ENCODE measurements around the gene OR2AE1. TPM values are rescaled to one million over a fixed set of nuclear protein-coding genes. Genes with fewer than 3 reads are reported as not detected.
"Not testable (repeated sequence)": the region's sequence is repeated elsewhere in the genome, so short reads cannot be mapped to it uniquely, and the experiment has no call there.

OR2AE1 gene
- total RNA-seq, 1 donor from 2014 or later: not detected

DNA sequence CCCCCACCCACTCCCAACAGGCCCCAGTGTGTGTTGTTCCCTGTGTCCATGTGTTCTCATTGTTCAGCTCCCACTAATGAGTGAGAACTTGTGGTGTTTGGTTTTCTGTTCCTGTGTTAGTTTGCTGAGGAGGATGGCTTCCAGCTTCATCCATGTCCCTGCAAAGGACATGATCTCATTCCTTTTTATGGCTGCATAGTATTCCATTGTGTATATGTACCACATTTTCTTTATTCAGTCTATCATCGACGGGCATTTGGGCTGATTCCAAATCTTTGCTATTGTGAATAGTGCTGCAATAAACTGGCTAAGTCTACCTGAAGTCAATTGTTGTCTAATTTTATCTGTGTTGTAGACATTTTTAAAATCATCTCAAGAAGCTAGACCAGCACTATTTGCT lies 9.4 kb downstream of the OR2AE1 start:
- intact Hi-C loops (cut with DNase I); DNase-seq (ENCODE audit: missing footprints); ATAC-seq: not testable (repeated sequence)

DNA sequence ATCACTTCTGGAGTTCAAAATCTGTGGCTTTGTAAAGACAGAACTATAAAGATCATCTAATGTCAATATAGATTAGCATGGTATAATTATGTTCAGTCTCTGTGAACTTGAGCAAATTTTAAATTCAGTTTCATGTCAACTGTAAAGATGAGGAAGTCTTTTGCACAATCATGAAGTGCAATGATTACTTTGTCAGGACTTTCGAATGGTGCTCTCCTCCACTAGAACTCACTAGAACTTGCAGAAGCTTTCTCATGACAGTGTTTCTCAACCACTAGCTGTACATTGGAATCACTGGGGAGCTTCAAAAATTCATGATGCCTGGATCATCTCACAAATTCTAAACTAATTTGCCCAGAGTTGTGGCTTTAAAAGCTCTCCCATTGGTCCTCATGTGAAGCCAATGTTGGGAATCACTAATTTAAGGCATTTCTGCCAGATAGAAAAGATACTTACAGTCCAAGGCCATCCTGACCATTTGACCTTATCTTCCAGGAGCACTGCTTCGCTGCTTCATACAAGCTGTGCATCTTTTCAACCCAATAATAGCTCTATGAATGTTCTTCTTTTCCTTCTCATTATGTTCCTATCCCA lies 12.9 kb downstream of the OR2AE1 start:
- no peak for ATAC-seq
- intact Hi-C loops (cut with DNase I): no loop called here
- DNase-seq (ENCODE audit: missing footprints): no peak

DNA sequence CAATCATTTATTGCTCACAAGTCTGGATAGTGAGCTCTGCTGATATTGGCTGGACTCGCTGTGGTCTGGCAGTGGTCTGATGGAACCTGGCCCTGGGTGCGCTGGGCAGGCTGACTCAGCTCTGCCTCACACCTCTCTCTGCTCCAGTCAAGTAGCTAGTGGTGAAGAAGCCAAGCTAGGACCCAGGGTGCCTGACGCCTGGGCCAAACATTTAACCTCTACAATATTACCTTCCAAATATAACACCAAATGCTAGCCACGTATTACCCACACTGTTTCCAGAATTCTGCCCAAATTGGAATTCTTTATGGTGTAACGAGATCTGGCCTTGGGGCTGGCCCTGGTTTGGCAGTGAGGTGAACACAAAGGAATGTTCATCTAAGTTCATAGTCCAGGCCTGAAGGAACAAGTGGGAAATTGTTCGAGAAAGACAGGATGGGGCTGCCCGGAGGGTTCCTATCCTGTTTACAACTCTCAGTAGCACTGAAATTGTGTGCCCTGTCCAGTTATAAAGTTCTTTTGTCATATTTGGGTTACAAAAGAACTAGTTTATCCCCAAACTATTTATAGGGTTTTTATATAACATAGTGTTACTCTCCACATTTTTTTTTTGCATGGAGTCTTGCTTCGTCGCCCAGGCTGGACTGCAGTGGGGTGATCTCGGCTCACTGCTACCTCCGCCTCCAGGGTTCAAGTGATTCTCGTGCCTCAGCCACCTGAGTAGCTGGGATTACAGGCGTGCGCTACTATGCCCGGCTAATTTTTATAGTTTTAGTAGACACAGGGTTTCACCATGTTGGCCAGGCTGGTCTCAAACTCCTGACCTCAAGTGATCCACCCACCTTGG lies 16.3 kb downstream of the OR2AE1 start:
- intact Hi-C loops (cut with DNase I): no loop called here
- DNase-seq (ENCODE audit: missing footprints) (no peak), ATAC-seq (peak; percentile 64)

DNA sequence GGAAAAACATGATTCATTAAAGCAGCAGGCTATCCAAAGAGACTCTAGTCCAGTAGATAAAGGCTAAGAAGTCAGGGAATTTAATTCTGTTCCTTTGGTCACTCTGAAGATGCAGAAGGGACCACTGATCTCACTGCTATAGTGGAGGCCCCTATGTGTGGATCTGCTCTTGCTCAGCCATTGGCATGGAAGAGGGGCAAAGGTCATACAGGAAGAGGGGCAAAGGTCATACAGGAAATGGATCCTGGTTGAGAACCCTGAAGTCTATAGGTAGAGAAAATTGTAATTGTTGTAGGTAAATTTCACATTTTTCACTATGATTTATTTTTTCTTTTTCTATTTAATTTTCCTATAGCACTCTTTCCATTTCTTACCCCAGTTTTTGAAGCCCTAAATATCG lies 21.6 kb downstream of the OR2AE1 start:
- ATAC-seq (no peak), DNase-seq (ENCODE audit: missing footprints) (no peak)
- intact Hi-C loops (cut with DNase I): no loop called here

DNA sequence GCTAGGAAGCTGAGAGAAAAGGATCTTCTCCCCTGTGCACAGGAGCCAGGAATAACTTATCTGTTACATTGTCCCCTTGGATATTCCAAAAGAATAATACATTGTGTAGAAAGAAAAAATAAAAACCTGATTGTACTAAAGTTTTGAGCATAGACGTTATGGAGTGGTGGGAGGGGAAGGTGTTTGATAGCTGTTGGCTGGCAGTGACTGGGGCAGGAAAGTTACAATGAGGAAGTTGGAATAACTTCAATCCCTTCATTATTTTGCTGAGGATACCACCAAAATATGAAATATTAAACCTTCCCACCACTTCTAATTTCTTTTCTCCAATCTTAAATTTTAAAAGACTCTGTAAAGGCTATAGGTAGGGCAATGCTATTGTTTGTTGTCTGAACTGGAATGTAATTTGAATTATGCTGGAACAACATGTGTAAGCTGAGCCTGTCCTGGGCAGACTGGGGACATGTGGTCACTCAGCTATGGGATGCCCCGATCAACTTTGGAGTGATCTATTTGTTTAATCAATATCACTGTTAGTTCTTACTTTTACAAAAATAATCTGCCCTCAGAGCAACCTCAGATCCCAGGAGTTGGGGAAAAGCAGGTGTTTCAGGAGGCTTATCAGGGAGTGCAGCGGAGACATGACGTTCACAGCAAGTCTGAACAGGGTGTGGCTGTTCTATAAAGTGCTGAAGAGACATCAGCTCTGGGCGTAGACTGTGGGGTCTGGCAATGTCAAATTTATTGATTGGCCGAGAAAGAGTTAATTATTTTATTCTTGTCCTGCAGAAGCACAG lies 28.2 kb downstream of the OR2AE1 start:
- DNase-seq (ENCODE audit: missing footprints): no peak
- ATAC-seq: no peak
- intact Hi-C loops (cut with DNase I): no loop called here

DNA sequence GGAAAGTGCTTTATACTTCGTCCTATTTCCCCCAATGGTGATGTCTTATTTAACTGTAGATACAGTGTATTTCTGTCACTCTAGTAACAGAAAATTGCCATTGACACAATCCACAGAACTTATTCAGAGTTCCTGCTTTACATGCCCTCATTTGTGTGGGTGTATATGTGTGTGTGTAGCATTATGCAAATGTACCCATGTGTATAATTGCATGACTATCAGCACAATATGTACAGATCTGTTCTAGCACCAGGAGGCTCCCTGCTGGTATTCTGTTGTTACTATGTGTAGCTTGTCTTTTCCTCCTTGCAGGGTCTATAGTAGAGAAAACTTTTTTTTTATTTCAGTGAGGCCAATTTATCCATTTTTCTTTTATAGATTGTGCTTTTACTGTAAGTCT lies 32.5 kb downstream of the OR2AE1 start:
- intact Hi-C loops (cut with DNase I): no loop called here
- DNase-seq (ENCODE audit: missing footprints) (no peak), ATAC-seq (no peak)

DNA sequence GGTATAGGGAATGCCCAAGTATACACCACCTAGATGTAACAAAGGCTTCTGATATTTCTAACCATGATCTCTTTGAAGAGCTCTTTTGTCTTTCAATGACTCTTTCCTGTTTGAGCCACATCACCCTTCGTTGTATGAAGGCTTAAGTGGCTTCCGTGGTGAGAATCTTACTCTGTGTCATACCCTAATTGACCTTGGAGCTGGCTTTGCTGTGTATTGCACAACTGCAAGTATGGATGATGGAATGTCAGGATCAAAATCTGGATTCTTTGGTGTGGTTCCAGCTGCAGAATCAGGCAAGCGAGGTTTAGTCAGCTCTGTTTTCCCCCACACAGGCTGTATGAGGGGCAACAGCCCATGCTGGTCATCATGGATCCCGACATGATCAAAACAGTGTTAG lies 33.0 kb downstream of the OR2AE1 start:
- ATAC-seq (no peak), DNase-seq (ENCODE audit: missing footprints) (no peak)
- intact Hi-C loops (cut with DNase I): no loop called here

DNA sequence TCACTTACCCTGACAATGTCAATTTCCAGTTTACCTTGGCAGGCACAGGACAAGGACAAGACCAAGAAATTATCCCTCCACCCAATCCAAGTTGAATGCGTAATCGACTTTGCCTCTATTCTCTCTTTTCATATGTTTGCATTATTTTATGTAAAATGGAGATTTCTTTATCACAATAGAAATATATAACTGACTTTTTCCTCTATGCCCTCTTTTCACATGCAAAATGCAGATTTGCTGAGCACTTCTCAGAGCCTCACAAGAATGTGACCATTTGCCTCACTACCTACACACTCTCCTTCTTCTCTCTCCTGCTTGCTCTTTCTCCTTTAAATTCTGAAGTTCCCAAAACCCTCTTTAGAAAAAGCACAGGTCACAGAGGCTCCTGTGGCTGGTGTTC lies 33.9 kb downstream of the OR2AE1 start:
- DNase-seq (ENCODE audit: missing footprints) (no peak), ATAC-seq (no peak)
- intact Hi-C loops (cut with DNase I): no loop called here

DNA sequence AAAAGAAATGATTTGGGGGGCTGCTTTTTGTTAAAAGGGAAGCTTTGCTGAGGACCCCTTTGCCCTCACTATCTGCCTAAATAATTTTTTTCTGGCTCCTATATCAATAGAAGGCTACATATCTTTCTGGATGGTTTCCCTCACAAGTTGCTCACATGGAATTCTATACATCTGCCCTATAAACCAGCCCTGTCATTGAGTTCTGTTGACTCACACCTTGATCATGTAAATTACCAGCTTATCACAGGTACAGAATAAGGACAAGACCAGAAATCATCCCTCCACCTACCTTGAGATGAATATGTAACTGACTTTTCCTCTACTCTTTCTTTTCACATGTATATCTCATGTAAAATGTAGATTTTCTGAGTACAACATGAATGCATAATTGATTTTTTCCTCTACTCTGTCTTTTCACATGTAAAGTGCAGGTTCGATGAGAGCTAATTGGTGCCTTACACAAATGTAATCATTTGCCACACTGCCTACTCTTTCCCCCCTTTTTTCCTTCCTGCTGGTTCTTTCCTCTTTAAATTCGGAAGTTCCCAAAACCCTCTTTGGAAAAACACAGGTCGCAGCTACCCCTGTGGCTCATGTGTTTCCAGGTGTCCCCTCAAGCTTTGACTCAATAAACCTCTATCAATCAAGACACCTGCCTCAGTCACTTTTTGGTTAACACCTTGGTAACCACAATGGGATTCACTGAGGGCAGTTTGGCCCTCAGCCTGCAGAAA lies 36.5 kb downstream of the OR2AE1 start:
- intact Hi-C loops (cut with DNase I): no loop called here
- ATAC-seq: no peak
- DNase-seq (ENCODE audit: missing footprints): no peak

DNA sequence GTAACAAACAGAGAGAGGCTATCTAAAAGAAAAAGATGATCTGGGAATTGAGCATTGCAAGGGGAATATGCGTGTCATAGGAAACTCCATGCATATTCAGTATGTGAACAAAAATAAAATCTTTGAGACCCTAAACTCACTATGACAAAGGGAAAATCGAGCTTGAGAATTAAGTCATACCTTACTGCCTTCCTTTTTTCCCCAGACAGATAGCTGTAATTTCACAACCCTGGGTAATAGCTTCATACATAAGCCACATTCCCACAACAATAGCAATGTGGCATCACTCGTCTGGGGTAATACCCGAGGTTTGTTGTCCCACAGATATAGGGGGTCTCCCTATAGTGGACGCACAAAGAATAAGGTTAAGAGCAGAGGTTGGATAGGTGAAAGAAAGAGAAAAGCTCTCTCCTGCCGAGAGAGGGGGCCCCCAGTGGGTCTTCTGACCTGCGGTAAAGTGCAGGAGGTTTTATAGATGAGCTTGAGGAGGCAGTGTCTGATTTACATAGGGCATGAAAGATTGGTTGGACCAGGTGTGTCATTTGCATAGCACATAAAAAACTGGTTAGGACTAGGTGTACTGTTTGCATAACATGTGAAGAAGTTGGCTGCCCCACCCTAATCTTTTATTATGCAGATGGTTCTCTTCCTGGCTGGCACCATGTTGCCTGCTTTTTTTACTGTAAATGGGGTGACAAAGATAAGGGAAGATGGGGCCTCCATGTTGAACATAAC lies 37.4 kb downstream of the OR2AE1 start:
- intact Hi-C loops (cut with DNase I): no loop called here
- DNase-seq (ENCODE audit: missing footprints) (no peak), ATAC-seq (no peak)

DNA sequence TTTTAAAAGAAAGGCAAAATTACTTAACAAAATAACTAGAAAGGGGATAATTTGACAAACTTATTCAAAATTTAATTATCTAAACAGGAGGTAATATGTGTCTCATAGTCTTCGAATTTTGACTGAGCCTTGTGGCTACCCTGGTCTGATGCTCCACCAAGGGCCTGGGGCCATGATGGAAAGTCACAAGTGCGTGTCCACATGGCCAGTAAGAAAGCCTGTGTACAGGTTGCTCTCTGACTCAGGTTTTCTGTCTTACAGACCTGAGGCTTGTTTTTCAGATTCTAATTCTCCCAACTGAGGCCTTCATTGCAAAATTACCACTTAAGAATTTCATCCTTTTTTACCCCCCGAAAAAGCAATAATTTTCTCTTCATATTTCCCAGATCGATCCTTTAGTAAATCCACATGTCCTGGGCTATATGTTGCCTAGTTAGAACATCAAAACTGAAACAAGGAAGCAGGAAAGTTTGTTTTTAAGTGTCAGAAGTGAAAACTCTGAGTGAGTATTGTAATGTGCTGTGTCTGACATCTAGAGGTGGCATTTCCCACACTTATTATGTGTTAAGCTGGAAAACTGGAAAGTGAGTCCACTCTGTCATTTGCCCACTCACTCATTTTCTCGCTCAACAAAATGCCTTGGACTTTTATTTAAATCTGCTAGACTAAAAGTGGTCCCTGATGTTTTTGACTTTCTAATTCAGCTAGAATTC lies 39.0 kb downstream of the OR2AE1 start:
- no peak for ATAC-seq

DNA sequence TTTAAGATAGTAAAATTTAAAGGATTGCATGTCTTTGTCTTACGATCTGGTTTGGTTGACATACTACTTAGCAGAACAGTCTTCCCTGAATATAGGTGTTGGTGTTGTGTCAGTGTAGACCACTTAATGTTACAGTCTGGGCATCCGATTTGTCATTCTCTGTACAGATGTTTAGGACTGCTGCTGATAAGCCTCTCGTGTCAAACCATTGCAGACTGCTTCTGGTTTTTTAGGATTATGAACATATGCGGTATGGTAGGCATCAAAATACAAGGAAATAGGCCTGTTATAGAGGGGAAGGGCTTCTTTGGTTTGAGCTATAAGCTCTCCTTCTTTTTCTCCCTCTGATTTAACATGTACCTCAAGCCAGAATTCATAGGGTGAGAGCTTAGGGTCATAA lies 41.6 kb downstream of the OR2AE1 start:
- no peak for ATAC-seq
- intact Hi-C loops (cut with DNase I): no loop called here
- DNase-seq (ENCODE audit: missing footprints): no peak

More for the DNA sequence above, 39.0 kb downstream of the OR2AE1 start:
- intact Hi-C loops (cut with DNase I): no loop called here
- no peak for DNase-seq (ENCODE audit: missing footprints)

DNA sequence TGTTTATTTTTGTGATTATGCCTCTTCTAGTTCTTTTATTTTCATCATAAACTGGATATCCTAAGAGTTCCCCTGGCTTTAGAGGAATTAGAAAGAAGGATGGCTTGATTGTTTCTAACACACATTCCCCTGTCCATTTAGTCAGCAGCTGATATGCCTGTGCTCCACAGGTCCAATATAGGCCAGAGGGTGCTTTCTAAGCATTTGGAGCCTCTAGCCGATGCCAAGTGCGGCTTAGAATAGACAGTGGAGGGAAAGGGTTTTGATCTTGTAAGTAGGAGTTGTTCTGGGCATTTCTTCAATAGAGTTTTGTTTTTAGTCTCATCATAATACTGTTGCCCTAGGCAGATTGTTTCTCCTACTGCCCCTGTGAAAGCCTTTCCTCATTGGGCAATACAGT lies 42.5 kb downstream of the OR2AE1 start:
- intact Hi-C loops (cut with DNase I): no loop called here
- ATAC-seq: no peak

DNA sequence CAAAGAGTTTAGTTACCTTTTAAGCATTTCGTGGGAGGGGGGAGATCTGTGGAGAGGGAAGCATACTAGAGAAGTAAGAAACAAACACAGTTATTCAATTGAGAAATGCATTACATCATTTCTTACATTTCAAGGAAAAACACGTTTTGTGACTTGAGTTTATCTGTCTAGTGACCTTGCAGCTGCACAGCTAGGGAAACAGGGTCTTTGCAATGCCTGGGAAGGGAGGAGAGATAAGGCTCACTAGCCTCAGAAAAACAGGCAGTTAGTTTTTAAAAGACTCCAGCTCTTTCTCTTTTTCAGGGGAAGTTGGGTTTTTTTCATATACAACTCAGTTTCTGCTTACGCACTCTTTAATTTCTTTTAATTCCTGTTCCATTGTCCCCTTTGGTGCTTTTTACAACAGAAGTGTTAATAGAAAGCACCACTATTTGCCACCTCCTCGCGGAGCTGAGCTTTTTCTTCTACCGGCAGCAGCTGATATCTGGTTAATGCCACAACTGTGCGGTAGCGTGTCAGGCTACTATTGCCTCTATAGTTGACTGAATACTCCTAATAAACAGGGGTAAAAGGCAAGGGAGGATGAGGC lies 43.5 kb downstream of the OR2AE1 start:
- DNase-seq (ENCODE audit: missing footprints): no peak
- no peak for ATAC-seq
- intact Hi-C loops (cut with DNase I): no loop called here

More for the DNA sequence above, 42.5 kb downstream of the OR2AE1 start:
- DNase-seq (ENCODE audit: missing footprints): no peak

DNA sequence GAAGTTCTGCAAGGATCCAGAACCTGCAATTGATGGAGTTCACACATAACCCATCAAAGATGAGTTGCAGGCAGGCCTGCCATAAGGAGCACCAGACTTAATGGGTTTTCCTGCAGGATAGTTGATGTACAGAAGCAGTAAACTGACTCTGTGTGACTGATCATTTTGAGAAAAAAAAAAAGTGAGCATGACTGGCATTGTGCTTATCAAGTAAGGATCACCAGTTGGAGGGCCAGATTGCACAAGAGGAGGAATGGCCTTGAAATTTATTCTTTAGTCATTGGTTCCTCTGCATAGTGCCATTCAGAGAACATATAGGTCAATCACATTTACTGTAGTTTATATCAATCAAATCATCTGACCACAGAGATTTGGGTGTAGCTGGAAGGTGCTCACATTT lies 45.2 kb downstream of the OR2AE1 start:
- intact Hi-C loops (cut with DNase I): no loop called here
- ATAC-seq: no peak
- no peak for DNase-seq (ENCODE audit: missing footprints)

DNA sequence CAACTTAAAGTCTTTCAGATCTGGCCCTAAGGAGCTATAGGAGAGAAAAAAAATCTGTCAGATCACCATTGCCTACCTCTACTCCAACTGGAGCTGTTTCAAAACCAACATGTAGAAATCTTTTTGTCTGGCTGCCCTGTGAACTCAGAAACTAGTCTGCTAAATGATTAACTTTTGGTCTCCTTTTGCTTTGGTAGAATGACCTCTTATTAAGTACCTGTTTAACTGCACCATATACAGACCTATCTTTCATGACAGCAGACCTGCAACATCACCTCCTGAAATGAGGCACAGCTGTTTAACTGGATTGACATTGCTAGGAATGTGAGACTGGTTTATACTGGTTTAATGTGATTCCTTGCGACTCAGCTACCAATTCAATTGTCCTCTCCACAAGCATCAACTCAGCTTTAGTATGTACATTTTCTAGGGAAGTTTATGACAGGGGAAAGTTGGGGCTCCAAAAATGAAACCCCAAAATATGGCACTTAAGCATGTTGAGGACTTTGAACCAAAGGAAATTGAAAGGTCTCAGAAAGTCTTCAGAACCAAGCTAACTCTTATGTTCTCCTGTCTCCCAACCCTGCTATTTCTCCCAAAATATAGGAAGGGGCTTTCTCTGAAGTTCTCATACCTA lies 47.2 kb downstream of the OR2AE1 start:
- DNase-seq (ENCODE audit: missing footprints) (no peak), ATAC-seq (no peak)
- intact Hi-C loops (cut with DNase I): no loop called here

DNA sequence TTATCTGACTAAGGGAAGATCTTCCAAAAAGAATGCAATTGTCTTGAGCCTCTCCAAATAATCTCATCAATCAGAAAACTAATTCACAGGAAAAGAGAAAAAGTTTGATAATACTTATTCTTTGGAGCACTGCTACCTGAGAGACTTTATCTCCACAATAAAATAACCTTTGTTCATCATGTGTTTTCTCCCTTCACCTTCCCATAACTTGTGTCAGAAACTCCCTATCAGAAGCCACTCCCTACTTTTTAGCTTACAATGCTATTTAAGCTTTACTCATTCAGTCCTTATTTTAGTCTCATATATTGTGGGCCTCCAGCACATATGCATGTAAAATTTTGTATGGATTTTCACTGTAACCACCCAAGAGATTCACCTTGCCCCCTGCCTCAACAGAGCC lies 48.0 kb downstream of the OR2AE1 start:
- intact Hi-C loops (cut with DNase I): no loop called here
- DNase-seq (ENCODE audit: missing footprints) (no peak), ATAC-seq (no peak)
